GM23338 (cell line): ENCODE measurements around the gene IL17RB. TPM values are rescaled to one million over a fixed set of nuclear protein-coding genes. Genes with fewer than 3 reads are reported as not detected.

ENCODE experiments used
- ATAC-seq: fragments of 200-7000 bp; cut with Tn5 transposase; 3 replicates; pipeline ENCODE4 v1.9.1; 2020
- DNase-seq: peaks from one replicate; pipeline ENCODE4 v3.0.0-alpha.2; 2015; ENCODE audit warnings: low spot score
- H2AFZ ChIP-seq: fragments of 200-600 bp; sonication (generic); 2 replicates; pipeline ENCODE4 v1.8.0; 2016; ENCODE audit warnings: antibody characterized with exemption, mild to moderate bottlenecking, moderate library complexity
- H3F3A ChIP-seq: fragments of 200-600 bp; sonication (generic); replicated peaks from 2 replicates; pipeline ENCODE4 v1.8.0; 2017; ENCODE audit warnings: antibody characterized with exemption, mixed run types, low read depth
- H3K27ac ChIP-seq: fragments of 200-600 bp; sonication (generic); 2 replicates; pipeline ENCODE4 v1.6.1; 2016; ENCODE audit warnings: low read depth
- H3K27me3 ChIP-seq: fragments of 200-600 bp; sonication (generic); 2 replicates; pipeline ENCODE4 v1.8.0; 2016; ENCODE audit warnings: mild to moderate bottlenecking, mixed run types, moderate library complexity; ENCODE audit not compliant: insufficient read depth
- H3K36me3 ChIP-seq: fragments of 200-600 bp; sonication (generic); 2 replicates; pipeline ENCODE4 v1.8.0; 2016; ENCODE audit warnings: mild to moderate bottlenecking; ENCODE audit not compliant: insufficient read depth
- H3K4me1 ChIP-seq: fragments of 200-600 bp; sonication (generic); 2 replicates; pipeline ENCODE4 v1.8.0; 2016; ENCODE audit warnings: mild to moderate bottlenecking, moderate library complexity; ENCODE audit not compliant: insufficient read depth
- H3K4me2 ChIP-seq: fragments of 200-600 bp; sonication (generic); 2 replicates; pipeline ENCODE4 v1.7.1; 2017; ENCODE audit warnings: mixed run types
- H3K4me3 ChIP-seq: fragments of 200-600 bp; sonication (generic); 2 replicates; pipeline ENCODE4 v1.6.1; 2016; ENCODE audit warnings: mixed run types
- H3K79me2 ChIP-seq: fragments of 200-600 bp; sonication (generic); replicated peaks from 2 replicates; pipeline ENCODE4 v1.8.0; 2017; ENCODE audit warnings: mild to moderate bottlenecking; ENCODE audit not compliant: insufficient read depth
- H3K9me2 ChIP-seq: fragments of 200-600 bp; sonication (generic); 2 replicates; pipeline ENCODE4 v1.8.0; 2017; ENCODE audit not compliant: insufficient read depth
- H4K20me1 ChIP-seq: fragments of 200-600 bp; sonication (generic); replicated peaks from 2 replicates; pipeline ENCODE4 v1.8.0; 2017; ENCODE audit warnings: mild to moderate bottlenecking; ENCODE audit not compliant: insufficient read depth
- H3K27ac Mint-ChIP-seq: 2 replicates; pipeline ENCODE4 v1.8.0; 2020; ENCODE audit warnings: inconsistent platforms, mild to moderate bottlenecking, moderate library complexity, mixed read lengths
- H3K27me3 Mint-ChIP-seq: 3 replicates; pipeline ENCODE4 v1.8.0; 2022; ENCODE audit warnings: low read depth, mild to moderate bottlenecking, moderate library complexity, mixed read lengths, inconsistent platforms; ENCODE audit not compliant: insufficient read depth, poor library complexity
- H3K36me3 Mint-ChIP-seq: 3 replicates; pipeline ENCODE4 v1.8.0; 2021; ENCODE audit warnings: low read depth, mild to moderate bottlenecking, inconsistent platforms, moderate library complexity, mixed read lengths
- H3K4me1 Mint-ChIP-seq: 3 replicates; pipeline ENCODE4 v1.8.0; 2020; ENCODE audit warnings: mild to moderate bottlenecking, inconsistent platforms, mixed read lengths
- H3K4me3 Mint-ChIP-seq: 3 replicates; pipeline ENCODE4 v1.8.0; 2021; ENCODE audit warnings: moderate library complexity, mild to moderate bottlenecking, inconsistent platforms, mixed read lengths
- H3K9me3 Mint-ChIP-seq: 3 replicates; pipeline ENCODE4 v1.8.0; 2020; ENCODE audit warnings: moderate library complexity, mild to moderate bottlenecking, inconsistent platforms, mixed read lengths
- CREB1 ChIP-seq: fragments of 250-450 bp; sonication (Bioruptor Pico); IDR thresholded peaks from 2 replicates; pipeline ENCODE4 v1.5.0; 2020; ENCODE audit warnings: low read depth, mild to moderate bottlenecking, moderate library complexity
- EZH2 ChIP-seq: fragments of 200-600 bp; sonication (generic); IDR thresholded peaks from one replicate; pipeline ENCODE4 v1.8.0; 2017; ENCODE audit warnings: antibody characterized with exemption, mild to moderate bottlenecking, low read depth; ENCODE audit not compliant: unreplicated experiment
- EZH2phosphoT487 ChIP-seq: fragments of 200-600 bp; sonication (generic); IDR thresholded peaks from one replicate; pipeline ENCODE4 v1.8.1; 2018; ENCODE audit warnings: antibody characterized with exemption; ENCODE audit not compliant: unreplicated experiment
- JUNB ChIP-seq: IDR thresholded peaks from one replicate; pipeline ENCODE4 v1.6.1; 2016; ENCODE audit warnings: antibody characterized with exemption; ENCODE audit not compliant: unreplicated experiment
- NANOG ChIP-seq: IDR thresholded peaks from 2 replicates; pipeline ENCODE4 v1.6.1; 2016; ENCODE audit warnings: antibody characterized with exemption, borderline replicate concordance
- POLR2AphosphoS5 ChIP-seq: IDR thresholded peaks from 2 replicates; pipeline ENCODE4 v1.6.1; 2016; ENCODE audit warnings: antibody characterized with exemption, low read depth
- STAT1 ChIP-seq: IDR thresholded peaks from one replicate; pipeline ENCODE4 v1.6.1; 2016; ENCODE audit warnings: antibody characterized with exemption; ENCODE audit not compliant: unreplicated experiment
- ZNF331 ChIP-seq: fragments of 250-450 bp; sonication (Bioruptor Pico); IDR thresholded peaks from 2 replicates; pipeline ENCODE4 v1.5.0; 2020; ENCODE audit warnings: low read depth, mild to moderate bottlenecking, moderate library complexity
- polyA plus RNA-seq: library from polyadenylated mRNA; unstranded; fragments of >200 nt; fragmentation: Nextera tagmentation; extraction: Ambion mirVana; gene quantifications from 2 replicates; pipeline ENCODE4 v1.2.1, GENCODE V29; 2016
- total RNA-seq: library from RNA; depleted of rRNA; stranded (reverse); fragments of >200 nt; shearing (Covaris generic); gene quantifications from 2 replicates; pipeline ENCODE4 v1.2.3, GENCODE V29; 2014
- TF ChIP-seq, protein P1 (sequence below), 2 experiments: fragments of 200-600 bp in 1 of 2; sonication (generic) in 1 of 2; conservative IDR thresholded peaks; 2 replicates each; pipeline versions ENCODE4 v1.5.1 to v1.6.1; 2016 to 2017; ENCODE audit warnings: antibody characterized with exemption in 2 of 2, low read depth in 2 of 2, mild to moderate bottlenecking in 2 of 2, moderate library complexity in 1 of 2
- TF ChIP-seq, protein P2 (sequence below): IDR thresholded peaks from 2 replicates; pipeline ENCODE4 v1.6.1; 2016; ENCODE audit warnings: antibody characterized with exemption
- TF ChIP-seq, protein P3 (sequence below): IDR thresholded peaks from one replicate; pipeline ENCODE4 v1.6.1; 2018; ENCODE audit warnings: antibody characterized with exemption; ENCODE audit not compliant: unreplicated experiment

IL17RB gene
- total and polyA plus RNA-seq, 2 experiments from 2014 or later: 5.7 to 6.9 TPM

DNA sequence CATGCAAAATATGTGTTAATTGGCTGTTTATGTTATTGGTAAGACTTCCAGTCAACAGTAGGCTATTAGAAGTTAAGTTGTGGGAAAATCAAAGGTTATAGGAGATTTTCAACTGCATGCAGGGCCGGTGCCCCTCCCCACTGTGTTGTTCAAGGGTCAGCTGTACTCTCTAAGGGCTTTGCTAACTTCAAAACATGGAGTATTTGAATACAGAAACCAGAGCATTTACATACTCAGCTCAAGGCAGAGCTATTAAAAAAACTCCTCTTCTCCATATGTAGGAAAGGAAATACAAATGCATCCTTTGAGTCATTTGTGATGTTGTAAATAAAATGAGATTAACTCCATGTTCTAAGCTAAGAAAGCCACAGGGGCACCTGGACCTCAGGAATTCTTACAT, 16.8 kb downstream of the IL17RB start:
- no peak for ATAC-seq
- no peaks in the 10 kb centered on the region for H3F3A ChIP-seq
- H3K4me3 ChIP-seq: no peak overlapping the region
- peaks cover 1% of the 10 kb centered on the region; the same call in 1 of the 2 replicates for H3K79me2 ChIP-seq
- peaks cover 9% of the 10 kb centered on the region; the same call in 1 of the 2 replicates for H4K20me1 ChIP-seq
- Mint-ChIP-seq H3K4me1 (no peaks in the 10 kb centered on the region), H3K36me3 (peaks cover 39% of the 10 kb centered on the region), H3K27me3 (no peaks in the 10 kb centered on the region), H3K9me3 (no peaks in the 10 kb centered on the region), H3K27ac (no peak overlapping the region), H3K4me3 (no peak overlapping the region)
- H2AFZ ChIP-seq: no peak overlapping the region
- H3K9me2 ChIP-seq: no peaks in the 10 kb centered on the region
- H3K36me3 ChIP-seq: peaks cover 5% of the 10 kb centered on the region; the same call in 1 of the 2 replicates
- no peaks in the 10 kb centered on the region for H3K4me1 ChIP-seq
- H3K4me2 ChIP-seq: no peak overlapping the region
- no peak overlapping the region for H3K27ac ChIP-seq
- no peak for TF ChIP-seq POLR2AphosphoS5
- no peak for TF ChIP-seq EZH2
- no peak for TF ChIP-seq JUNB
- DNase-seq: no peak
- no peaks in the 10 kb centered on the region for H3K27me3 ChIP-seq

DNA sequence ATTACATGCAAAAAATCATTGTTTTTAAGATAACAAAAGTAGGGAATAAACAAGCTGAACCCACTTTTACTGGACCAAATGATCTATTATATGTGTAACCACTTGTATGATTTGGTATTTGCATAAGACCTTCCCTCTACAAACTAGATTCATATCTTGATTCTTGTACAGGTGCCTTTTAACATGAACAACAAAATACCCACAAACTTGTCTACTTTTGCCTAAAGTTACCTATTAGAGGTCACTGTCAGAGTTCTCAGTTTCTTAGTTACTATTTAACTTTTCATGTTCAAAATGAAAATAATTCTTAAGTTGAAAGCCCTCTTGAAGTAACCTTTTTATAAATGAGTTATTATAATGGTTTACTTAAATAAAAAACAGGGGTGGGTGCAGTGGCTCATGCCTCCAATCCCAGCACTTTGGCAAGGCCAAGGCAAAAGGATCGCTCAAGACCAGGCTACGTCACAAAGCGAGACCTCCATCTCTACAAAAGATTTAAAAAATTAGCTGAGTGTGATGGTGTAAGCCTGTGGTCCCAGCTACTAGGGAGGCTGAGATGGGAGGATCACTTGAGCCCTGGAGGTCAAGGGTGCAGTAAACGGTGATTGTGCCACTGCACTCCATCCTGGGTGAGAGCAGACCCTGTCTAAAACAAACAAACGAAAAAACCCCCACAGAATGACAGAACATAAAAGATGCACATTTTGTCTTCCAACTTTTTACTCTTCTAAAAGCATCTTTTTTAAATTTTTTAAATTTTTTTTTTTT, 19.5 kb downstream of the IL17RB start:
- ATAC-seq: no peak
- H3K36me3 ChIP-seq: peaks cover 30% of the 10 kb centered on the region
- H3K27me3 ChIP-seq: no peaks in the 10 kb centered on the region
- no peaks in the 10 kb centered on the region for H3K4me1 ChIP-seq
- no peaks in the 10 kb centered on the region for H3F3A ChIP-seq
- H3K27me3 Mint-ChIP-seq: no peaks in the 10 kb centered on the region
- H3K36me3 Mint-ChIP-seq: peaks cover 52% of the 10 kb centered on the region
- peaks cover 3% of the 10 kb centered on the region; the same call in 1 of the 2 replicates for H3K79me2 ChIP-seq
- H3K27ac Mint-ChIP-seq: no peak overlapping the region
- no peaks in the 10 kb centered on the region for H3K9me2 ChIP-seq
- no peak overlapping the region for H3K4me3 Mint-ChIP-seq
- no peak for DNase-seq
- H3K27ac ChIP-seq: no peak overlapping the region
- no peak overlapping the region for H2AFZ ChIP-seq
- H3K4me3 ChIP-seq: no peak overlapping the region
- H3K9me3 Mint-ChIP-seq: no peaks in the 10 kb centered on the region
- no peaks in the 10 kb centered on the region for H3K4me1 Mint-ChIP-seq
- H4K20me1 ChIP-seq: peaks cover 9% of the 10 kb centered on the region
- H3K4me2 ChIP-seq: no peak overlapping the region
- TF ChIP-seq EZH2phosphoT487 (no peak), JUNB (no peak), CREB1 (no peak), NANOG (no peak), STAT1 (no peak), EZH2 (no peak), ZNF331 (CRISPR knock-in tag) (no peak), POLR2AphosphoS5 (no peak)
- TF ChIP-seq, protein P1, sequence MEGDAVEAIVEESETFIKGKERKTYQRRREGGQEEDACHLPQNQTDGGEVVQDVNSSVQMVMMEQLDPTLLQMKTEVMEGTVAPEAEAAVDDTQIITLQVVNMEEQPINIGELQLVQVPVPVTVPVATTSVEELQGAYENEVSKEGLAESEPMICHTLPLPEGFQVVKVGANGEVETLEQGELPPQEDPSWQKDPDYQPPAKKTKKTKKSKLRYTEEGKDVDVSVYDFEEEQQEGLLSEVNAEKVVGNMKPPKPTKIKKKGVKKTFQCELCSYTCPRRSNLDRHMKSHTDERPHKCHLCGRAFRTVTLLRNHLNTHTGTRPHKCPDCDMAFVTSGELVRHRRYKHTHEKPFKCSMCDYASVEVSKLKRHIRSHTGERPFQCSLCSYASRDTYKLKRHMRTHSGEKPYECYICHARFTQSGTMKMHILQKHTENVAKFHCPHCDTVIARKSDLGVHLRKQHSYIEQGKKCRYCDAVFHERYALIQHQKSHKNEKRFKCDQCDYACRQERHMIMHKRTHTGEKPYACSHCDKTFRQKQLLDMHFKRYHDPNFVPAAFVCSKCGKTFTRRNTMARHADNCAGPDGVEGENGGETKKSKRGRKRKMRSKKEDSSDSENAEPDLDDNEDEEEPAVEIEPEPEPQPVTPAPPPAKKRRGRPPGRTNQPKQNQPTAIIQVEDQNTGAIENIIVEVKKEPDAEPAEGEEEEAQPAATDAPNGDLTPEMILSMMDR (conservative IDR thresholded peaks at IDR 0.05; ENCODE audit: low read depth in 2 of 2): no peak
- TF ChIP-seq, protein P2, sequence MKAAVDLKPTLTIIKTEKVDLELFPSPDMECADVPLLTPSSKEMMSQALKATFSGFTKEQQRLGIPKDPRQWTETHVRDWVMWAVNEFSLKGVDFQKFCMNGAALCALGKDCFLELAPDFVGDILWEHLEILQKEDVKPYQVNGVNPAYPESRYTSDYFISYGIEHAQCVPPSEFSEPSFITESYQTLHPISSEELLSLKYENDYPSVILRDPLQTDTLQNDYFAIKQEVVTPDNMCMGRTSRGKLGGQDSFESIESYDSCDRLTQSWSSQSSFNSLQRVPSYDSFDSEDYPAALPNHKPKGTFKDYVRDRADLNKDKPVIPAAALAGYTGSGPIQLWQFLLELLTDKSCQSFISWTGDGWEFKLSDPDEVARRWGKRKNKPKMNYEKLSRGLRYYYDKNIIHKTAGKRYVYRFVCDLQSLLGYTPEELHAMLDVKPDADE: no peak
- TF ChIP-seq, protein P3, sequence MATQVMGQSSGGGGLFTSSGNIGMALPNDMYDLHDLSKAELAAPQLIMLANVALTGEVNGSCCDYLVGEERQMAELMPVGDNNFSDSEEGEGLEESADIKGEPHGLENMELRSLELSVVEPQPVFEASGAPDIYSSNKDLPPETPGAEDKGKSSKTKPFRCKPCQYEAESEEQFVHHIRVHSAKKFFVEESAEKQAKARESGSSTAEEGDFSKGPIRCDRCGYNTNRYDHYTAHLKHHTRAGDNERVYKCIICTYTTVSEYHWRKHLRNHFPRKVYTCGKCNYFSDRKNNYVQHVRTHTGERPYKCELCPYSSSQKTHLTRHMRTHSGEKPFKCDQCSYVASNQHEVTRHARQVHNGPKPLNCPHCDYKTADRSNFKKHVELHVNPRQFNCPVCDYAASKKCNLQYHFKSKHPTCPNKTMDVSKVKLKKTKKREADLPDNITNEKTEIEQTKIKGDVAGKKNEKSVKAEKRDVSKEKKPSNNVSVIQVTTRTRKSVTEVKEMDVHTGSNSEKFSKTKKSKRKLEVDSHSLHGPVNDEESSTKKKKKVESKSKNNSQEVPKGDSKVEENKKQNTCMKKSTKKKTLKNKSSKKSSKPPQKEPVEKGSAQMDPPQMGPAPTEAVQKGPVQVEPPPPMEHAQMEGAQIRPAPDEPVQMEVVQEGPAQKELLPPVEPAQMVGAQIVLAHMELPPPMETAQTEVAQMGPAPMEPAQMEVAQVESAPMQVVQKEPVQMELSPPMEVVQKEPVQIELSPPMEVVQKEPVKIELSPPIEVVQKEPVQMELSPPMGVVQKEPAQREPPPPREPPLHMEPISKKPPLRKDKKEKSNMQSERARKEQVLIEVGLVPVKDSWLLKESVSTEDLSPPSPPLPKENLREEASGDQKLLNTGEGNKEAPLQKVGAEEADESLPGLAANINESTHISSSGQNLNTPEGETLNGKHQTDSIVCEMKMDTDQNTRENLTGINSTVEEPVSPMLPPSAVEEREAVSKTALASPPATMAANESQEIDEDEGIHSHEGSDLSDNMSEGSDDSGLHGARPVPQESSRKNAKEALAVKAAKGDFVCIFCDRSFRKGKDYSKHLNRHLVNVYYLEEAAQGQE: no peak
